Measurements from ENCODE around the gene ANGPTL2.
"Not testable (repeated sequence)": the region's sequence is repeated elsewhere in the genome, so short reads cannot be mapped to it uniquely, and the experiment has no call there.

Gene ANGPTL2

DNA sequence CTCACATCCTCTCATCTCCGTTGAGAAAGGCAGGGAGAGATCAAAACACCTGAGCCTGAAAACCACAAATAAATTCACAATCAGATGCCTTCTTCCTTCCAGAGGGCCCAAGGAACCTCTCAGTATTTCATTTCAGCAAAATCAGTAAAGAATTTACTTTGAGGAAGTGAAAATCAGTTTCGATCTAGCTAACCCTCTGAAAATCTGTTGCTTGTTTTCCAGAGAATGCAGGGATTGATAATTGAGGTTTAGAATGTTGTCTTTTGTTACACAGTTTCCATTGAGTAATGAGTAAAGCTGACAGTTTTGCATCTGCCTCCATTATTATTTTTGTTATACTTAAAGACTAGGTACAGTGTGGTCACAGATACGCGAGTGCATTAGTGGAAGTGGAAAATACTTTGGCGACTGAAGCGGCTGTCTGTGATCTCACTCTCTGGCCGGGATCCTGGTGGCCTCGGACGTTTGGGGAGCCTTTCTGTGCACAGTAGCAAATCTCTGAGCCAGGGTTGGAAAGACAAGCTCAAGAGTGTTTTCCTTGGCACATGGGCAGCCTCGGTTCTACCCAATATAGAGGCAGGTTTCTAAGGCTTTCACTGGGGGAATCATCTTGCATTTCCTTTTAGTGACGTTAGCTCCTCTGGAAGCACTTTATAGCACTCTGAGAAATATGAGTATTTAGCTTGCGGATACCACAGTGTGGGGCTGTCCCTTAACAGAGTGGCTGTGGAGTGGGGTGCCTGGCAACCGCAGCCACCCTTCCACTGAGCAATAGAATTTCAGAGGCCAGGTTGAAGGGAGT lies 32.2 kb upstream of the ANGPTL2 start:
- DNase-seq, result no peak

DNA sequence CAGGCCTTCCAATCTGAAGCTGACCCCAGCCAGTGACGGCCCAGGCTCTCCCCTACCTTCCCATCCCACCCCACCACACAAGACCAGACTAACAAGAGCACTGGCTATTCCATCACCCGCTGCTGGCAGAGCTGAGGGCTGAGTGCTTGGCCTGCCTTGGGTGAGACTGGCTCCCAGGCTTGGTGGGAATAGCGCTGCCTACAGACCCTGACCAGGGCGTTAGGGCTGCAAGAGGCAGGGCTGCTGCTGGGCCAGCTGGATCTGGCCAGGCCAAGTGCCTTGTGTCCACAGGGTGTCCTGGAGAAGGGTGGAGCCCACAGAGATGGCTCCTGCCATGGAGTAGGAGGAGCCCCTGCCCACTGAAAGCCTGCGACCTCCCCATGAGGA lies 31.6 kb upstream of the ANGPTL2 start:
- no peak for DNase-seq

GRCh38 chr9:127153501-127153900 lies 31.1 kb upstream of the ANGPTL2 start:
- DNase-seq, result no peak

GRCh38 chr9:127149463-127150390 lies 27.3 kb upstream of the ANGPTL2 start:
- DNase-seq, result no peak

GRCh38 chr9:127149010-127149409 lies 26.6 kb upstream of the ANGPTL2 start:
- no peak for DNase-seq

DNA sequence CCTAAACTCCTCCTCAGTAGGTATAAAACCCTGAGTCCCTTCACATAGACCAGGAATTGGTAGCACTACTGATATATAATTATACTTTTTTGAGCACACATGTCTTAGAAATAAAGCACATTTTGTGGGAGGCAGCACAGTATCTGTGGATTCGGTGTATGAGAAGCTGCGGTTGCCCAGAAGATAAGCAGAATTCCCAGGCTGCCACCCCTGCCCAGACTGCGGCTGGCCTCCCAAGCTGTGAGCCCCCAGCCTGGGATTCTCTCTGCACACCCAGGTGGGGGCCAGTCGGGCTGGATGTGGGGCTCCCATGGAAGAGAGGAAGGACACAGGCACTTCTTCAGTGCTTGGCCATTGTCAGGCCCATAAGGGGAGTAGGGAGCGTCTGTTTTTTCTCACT lies 25.6 kb upstream of the ANGPTL2 start:
- no peak for DNase-seq

- DNase-seq, result no peak
These were observed 24.8 kb upstream of the ANGPTL2 start for GRCh38 chr9:127147251-127147650.

DNA sequence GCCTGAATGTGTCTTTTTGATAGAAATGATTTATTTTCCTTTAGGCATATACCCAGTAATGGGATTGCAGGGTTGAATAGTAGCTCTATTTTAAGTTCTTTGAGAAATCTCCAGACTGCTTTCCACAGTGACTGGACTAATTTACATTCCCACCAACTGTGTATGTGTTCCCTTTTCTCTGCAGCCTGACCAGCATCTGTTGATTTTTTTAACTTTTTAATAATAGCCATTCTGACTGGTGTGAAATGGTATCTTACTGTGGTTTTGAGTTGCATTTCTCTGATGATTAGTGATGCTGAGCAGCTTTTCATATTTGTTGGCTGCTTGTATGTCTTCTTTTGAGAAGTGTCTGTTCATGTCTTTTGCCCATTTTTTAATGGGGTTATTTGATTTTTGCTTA lies 24.4 kb upstream of the ANGPTL2 start:
- not testable (repeated sequence) for DNase-seq

DNA sequence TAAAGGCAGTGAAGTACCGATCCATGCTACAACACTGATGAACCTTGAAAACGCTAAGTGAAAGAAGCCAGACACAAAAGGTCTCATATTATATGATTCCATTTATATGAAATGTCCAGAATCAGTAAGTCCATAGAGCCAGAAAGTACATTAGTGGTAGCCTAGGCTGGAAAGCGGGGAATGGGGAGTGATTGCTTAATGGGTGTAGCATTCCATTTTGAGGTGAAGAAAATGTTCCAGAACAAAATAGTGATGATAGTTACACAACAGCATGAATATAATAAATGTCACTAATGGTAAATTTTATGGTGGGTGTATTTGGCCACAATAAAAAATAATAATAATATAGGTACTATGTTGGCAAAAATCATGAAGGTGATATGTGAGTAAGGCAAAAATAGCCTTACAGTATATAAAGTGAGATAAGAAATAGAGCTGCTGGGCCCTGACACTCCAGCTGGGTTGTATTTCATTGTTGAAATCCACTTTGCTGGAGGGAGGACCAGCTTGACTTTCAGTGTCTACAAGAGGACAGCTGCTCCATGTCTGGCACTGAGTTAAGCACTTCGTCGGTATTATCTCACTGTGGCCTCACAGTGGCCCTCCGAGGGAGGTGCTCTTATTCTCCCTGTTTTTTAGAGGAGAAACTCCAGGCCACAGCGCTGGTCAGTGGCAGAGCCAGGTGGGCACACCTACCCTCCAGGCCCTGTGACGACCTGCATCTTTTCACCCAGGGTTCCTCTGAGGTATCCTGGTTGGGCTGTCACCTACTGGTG lies 22.4 kb upstream of the ANGPTL2 start:
- DNase-seq, result no peak

DNA sequence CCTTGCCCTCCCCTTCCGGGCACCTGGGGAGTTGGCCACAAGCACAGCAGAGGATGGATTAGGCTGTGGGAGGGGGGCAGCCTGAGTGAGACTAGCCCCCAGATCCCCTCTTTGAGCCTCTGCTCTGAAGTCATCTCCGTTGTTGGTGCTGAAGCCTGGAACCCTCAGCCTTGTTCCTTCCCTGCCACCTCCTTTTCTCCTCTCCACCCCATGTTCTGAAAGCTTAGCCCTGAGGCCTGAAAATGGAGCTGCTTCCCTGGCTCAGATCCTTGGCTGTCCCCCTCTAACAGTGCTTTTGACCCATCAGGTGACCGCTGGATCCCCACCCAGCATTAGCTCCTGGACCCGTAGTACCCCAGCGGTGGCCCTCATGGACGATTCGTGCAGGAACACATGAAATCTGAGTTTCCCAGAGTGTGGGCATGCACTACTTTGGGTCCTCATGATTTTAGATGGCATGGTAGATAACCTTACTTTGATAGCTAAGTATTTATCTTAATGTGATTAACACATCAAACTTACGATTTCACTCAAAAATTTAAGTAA lies 21.6 kb upstream of the ANGPTL2 start:
- DNase-seq, result no peak

- no peak for DNase-seq
These were observed 20.6 kb upstream of the ANGPTL2 start for GRCh38 chr9:127142931-127143464.

GRCh38 chr9:127142291-127142690 lies 19.9 kb upstream of the ANGPTL2 start:
- no peak for DNase-seq

DNA sequence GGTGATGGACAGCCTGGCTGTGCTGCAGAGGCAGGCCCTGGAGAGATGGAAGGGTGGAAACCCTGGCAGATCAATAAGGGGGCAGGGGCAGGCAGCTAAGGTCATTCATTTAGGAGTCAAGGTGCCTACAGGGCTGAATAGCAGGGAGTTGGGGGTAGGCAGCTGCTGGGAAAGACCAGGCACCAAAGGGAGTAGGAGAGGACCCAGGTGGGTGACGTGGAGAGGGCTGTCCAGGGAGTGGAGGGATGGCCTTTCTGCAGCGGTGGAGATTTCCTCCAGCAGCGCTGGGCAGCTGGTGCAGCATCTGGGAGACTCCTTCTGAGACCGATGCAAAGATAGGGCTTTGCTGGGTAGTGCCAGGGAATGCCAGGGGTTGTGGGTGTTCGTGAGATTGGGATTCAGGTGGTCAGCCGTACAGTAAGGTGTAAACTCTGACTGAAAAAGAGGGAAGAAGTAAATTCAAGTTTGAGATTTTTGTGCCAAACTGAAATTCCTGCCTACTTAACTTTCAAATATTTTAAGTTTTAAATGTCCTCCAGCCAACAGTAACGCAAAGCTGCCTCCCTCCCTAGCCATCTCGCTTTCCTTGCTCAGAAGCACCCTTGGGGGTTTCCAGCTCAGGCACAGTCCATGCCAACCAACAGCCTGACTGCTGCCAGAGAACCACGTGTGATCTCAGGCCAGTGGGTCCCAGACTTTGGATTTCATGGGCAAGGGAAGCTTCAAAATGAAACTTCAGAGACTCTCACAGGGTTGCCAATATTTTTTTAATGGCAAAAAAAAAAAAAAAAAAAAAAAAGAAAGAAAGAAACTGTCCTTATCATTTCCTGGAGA lies 18.6 kb upstream of the ANGPTL2 start:
- DNase-seq, result no peak

- DNase-seq, result no peak
These were observed 17.7 kb upstream of the ANGPTL2 start for GRCh38 chr9:127140181-127140580.

DNA sequence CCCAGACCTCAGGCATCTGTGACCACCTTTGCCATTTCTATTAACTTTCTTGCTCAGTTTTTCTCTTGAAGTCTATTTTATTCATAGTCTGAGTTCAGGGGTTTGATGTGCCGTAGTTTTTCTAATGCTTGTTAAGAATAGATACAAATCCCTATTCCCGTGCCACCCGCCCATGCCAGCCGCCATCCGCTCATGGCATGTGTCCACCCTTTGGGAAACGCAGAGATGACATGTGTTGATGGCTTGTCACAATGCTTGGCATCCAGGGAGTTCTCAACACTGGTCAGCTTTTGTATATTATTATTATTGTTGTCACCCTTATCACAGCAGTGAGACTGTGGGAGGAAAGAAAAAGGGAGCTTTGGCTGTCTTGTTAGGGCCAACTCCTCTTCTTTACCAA lies 17.3 kb upstream of the ANGPTL2 start:
- no peak for DNase-seq

GRCh38 chr9:127139071-127139731 lies 16.8 kb upstream of the ANGPTL2 start:
- DNase-seq, result no peak

GRCh38 chr9:127138444-127138843 lies 16.0 kb upstream of the ANGPTL2 start:
- DNase-seq, result no peak

DNA sequence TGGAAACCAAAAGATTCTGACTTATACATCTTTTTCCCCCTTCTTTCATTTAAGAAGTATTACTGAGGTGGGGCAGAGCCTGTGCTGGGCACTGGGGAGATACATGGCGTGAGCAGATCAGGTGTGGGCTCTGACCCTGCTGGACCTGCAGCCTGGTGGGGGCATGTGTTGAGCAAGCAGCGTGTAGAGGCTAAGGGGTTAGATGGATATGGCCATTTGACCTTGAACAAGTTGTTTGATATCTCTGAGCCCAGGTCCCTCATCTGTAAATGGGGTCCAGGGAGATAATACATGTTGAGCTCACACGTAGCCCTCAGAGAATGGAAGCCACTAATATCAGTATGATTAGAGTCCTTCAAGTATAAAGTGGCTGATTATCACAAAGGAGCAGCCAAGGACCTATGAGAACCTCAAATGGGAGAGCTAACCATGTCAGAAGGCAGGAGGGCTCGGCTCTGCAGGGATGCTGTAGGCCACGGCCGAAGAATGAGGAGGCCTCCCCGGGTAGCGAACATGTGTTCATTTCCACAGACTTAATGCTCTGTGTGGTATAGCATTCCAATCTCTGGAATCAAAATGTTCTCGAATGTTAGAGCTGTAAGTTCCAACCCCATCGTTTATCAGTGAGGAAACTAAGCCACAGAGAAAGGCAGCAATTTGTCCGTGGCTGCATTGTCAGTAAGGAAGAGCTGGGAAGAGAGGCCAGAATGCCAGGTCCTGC lies 15.4 kb upstream of the ANGPTL2 start:
- DNase-seq, result no peak

GRCh38 chr9:127136880-127137639 lies 14.6 kb upstream of the ANGPTL2 start:
- DNase-seq, result no peak

All from activated CD4-positive, CD25-positive, alpha-beta regulatory T cell (primary cell).